Astrocyte (in vitro differentiated cells and primary cell): ENCODE data around the gene NCAPH2. TPM values are rescaled to one million over a fixed set of nuclear protein-coding genes. Genes with fewer than 3 reads are reported as not detected.
A peak's percentile ranks its signal among the peaks of the same experiment; 100 is the strongest.

Source experiments
- DNase-seq: peaks from one replicate; pipeline ENCODE4 v3.0.0-alpha.2; 2010; ENCODE audit warnings: low read depth
- FAIRE-seq: peaks from 2 replicates; lab custom pipeline; 2011; peaks lifted over from hg19 to GRCh38; lab: Jason Lieb, UNC
- H2AFZ ChIP-seq: 2 replicates; pipeline ENCODE4 v1.6.0; 2012; ENCODE audit warnings: low read depth, low read length, inconsistent platforms
- H3K27ac ChIP-seq: 2 replicates; pipeline ENCODE4 v1.5.1; 2011; ENCODE audit warnings: low read depth, low read length, inconsistent platforms
- H3K27me3 ChIP-seq: 2 replicates; pipeline ENCODE4 v1.6.0; 2011; ENCODE audit warnings: low read length, inconsistent platforms; ENCODE audit not compliant: insufficient read depth
- H3K36me3 ChIP-seq: 2 replicates; pipeline ENCODE4 v1.5.1; 2011; ENCODE audit warnings: low read length, inconsistent platforms; ENCODE audit not compliant: insufficient read depth
- H3K4me1 ChIP-seq: 2 replicates; pipeline ENCODE4 v1.5.1; 2011; ENCODE audit warnings: low read length, inconsistent platforms; ENCODE audit not compliant: insufficient read depth
- H3K4me2 ChIP-seq: 2 replicates; pipeline ENCODE4 v1.6.0; 2012; ENCODE audit warnings: low read length, inconsistent platforms
- H3K4me3 ChIP-seq: 2 replicates; pipeline ENCODE4 v1.5.1; 2011; ENCODE audit warnings: low read depth, mild to moderate bottlenecking, low read length, inconsistent platforms; ENCODE audit not compliant: insufficient read depth
- H3K79me2 ChIP-seq: 2 replicates; pipeline ENCODE4 v1.6.0; 2012; ENCODE audit warnings: mild to moderate bottlenecking, low read length, inconsistent platforms; ENCODE audit not compliant: insufficient read depth
- H3K9ac ChIP-seq: 2 replicates; pipeline ENCODE4 v1.6.0; 2012; ENCODE audit warnings: mild to moderate bottlenecking, low read length, inconsistent platforms
- H3K9me3 ChIP-seq: 2 replicates; pipeline ENCODE4 v1.5.1; 2012; ENCODE audit warnings: low read depth, mild to moderate bottlenecking, low read length, inconsistent platforms; ENCODE audit not compliant: insufficient read depth
- H4K20me1 ChIP-seq: 2 replicates; pipeline ENCODE4 v1.6.0; 2012; ENCODE audit warnings: low read length, inconsistent platforms; ENCODE audit not compliant: insufficient read depth
- H3K27ac Mint-ChIP-seq: one replicate; pipeline ENCODE4 v1.8.0; 2021; ENCODE audit warnings: mild to moderate bottlenecking, mixed read lengths; ENCODE audit not compliant: unreplicated experiment
- H3K27me3 Mint-ChIP-seq: one replicate; pipeline ENCODE4 v1.8.0; 2021; ENCODE audit warnings: low read depth, mixed read lengths; ENCODE audit not compliant: unreplicated experiment
- H3K36me3 Mint-ChIP-seq: one replicate; pipeline ENCODE4 v1.8.0; 2021; ENCODE audit warnings: low read depth, mixed read lengths; ENCODE audit not compliant: unreplicated experiment
- H3K4me1 Mint-ChIP-seq: one replicate; pipeline ENCODE4 v1.8.0; 2021; ENCODE audit warnings: low read depth, mixed read lengths; ENCODE audit not compliant: unreplicated experiment
- H3K4me3 Mint-ChIP-seq: one replicate; pipeline ENCODE4 v1.8.0; 2021; ENCODE audit warnings: mild to moderate bottlenecking, moderate library complexity, mixed read lengths; ENCODE audit not compliant: unreplicated experiment
- H3K9me3 Mint-ChIP-seq: one replicate; pipeline ENCODE4 v1.8.0; 2021; ENCODE audit warnings: mild to moderate bottlenecking, mixed read lengths; ENCODE audit not compliant: unreplicated experiment
- CTCF ChIP-seq: IDR thresholded peaks from 2 replicates; pipeline ENCODE4 v1.5.1; 2011; ENCODE audit warnings: low read depth, mild to moderate bottlenecking, inconsistent platforms, low read length, moderate library complexity; ENCODE audit not compliant: insufficient read depth
- EZH2 ChIP-seq: IDR thresholded peaks from 2 replicates; pipeline ENCODE4 v1.6.1; 2012; ENCODE audit warnings: mild to moderate bottlenecking, low read length, inconsistent platforms; ENCODE audit not compliant: insufficient read depth
- total RNA-seq: library from RNA; stranded (reverse); gene quantifications from 2 replicates; pipeline ENCODE4 v1.2.1, GENCODE V29; 2021

Gene NCAPH2
- total RNA-seq, 1 donor from 2014 or later: 25.6 TPM

GRCh38 chr22:50476868-50477267 lies 31.2 kb upstream of the NCAPH2 start:
- DNase-seq (no peak), FAIRE-seq (no peak)
- Histone ChIP-seq H3K27me3 (peaks cover 12% of the 10 kb centered on the region), H3K9me3 (no peaks in the 10 kb centered on the region), H3K4me2 (no peak overlapping the region), H3K4me3 (no peak overlapping the region), H3K4me1 (peaks cover 18% of the 10 kb centered on the region), H2AFZ (no peak overlapping the region), H3K9ac (no peak overlapping the region), H3K36me3 (no peaks in the 10 kb centered on the region), H3K27ac (no peak overlapping the region), H3K79me2 (peaks cover 25% of the 10 kb centered on the region), H4K20me1 (peaks cover 24% of the 10 kb centered on the region)
- Mint-ChIP-seq H3K4me3 (peak overlapping the region; percentile 74), H3K36me3 (peaks cover 7% of the 10 kb centered on the region), H3K27ac (no peak overlapping the region), H3K27me3 (peaks cover 28% of the 10 kb centered on the region), H3K4me1 (peaks cover 11% of the 10 kb centered on the region), H3K9me3 (peaks cover 3% of the 10 kb centered on the region)
- TF ChIP-seq CTCF: no peak
- no peak for TF ChIP-seq EZH2

GRCh38 chr22:50477923-50478322 lies 30.1 kb upstream of the NCAPH2 start:
- Histone ChIP-seq H2AFZ (no peak overlapping the region), H4K20me1 (peaks cover 13% of the 10 kb centered on the region), H3K36me3 (no peaks in the 10 kb centered on the region), H3K27me3 (peaks cover 15% of the 10 kb centered on the region), H3K4me2 (no peak overlapping the region), H3K9ac (no peak overlapping the region), H3K4me3 (no peak overlapping the region), H3K79me2 (peaks cover 14% of the 10 kb centered on the region), H3K4me1 (peaks cover 17% of the 10 kb centered on the region), H3K27ac (no peak overlapping the region), H3K9me3 (no peaks in the 10 kb centered on the region)
- Mint-ChIP-seq H3K4me3 (peak overlapping the region; percentile 57), H3K27ac (no peak overlapping the region), H3K4me1 (peaks cover 8% of the 10 kb centered on the region), H3K36me3 (peaks cover 5% of the 10 kb centered on the region), H3K9me3 (peaks cover 3% of the 10 kb centered on the region), H3K27me3 (peaks cover 28% of the 10 kb centered on the region)
- FAIRE-seq (no peak), DNase-seq (no peak)
- TF ChIP-seq EZH2: no peak
- TF ChIP-seq CTCF: no peak

GRCh38 chr22:50479721-50480120 lies 28.3 kb upstream of the NCAPH2 start:
- no peak for FAIRE-seq
- TF ChIP-seq EZH2: no peak
- TF ChIP-seq CTCF: no peak
- no peaks in the 10 kb centered on the region for H3K9me3 ChIP-seq
- Mint-ChIP-seq H3K27me3 (peaks cover 28% of the 10 kb centered on the region), H3K4me1 (no peaks in the 10 kb centered on the region), H3K36me3 (peaks cover 6% of the 10 kb centered on the region), H3K9me3 (peaks cover 3% of the 10 kb centered on the region), H3K27ac (peak overlapping the region; percentile 26), H3K4me3 (peak overlapping the region; percentile 81)
- no peaks in the 10 kb centered on the region for H3K36me3 ChIP-seq
- H3K4me2 ChIP-seq: no peak overlapping the region
- no peak overlapping the region for H3K9ac ChIP-seq
- no peak overlapping the region for H3K27ac ChIP-seq
- H2AFZ ChIP-seq: no peak overlapping the region
- no peaks in the 10 kb centered on the region for H3K79me2 ChIP-seq
- DNase-seq: no peak
- peaks cover 5% of the 10 kb centered on the region for H3K4me1 ChIP-seq
- H3K4me3 ChIP-seq: no peak overlapping the region
- no peaks in the 10 kb centered on the region for H4K20me1 ChIP-seq
- peaks cover 17% of the 10 kb centered on the region for H3K27me3 ChIP-seq
